C4-2B (cell line): ENCODE data around the gene ANO2.

Experiments used
- CTCF ChIP-seq: fragments of 450-650 bp; conservative IDR thresholded peaks from 2 replicates; pipeline ENCODE4 v1.5.1; 2017; ENCODE audit warnings: mild to moderate bottlenecking
- ZFX ChIP-seq: fragments of 450-650 bp; IDR thresholded peaks from 2 replicates; pipeline ENCODE4 v1.6.1; 2017

DNA sequence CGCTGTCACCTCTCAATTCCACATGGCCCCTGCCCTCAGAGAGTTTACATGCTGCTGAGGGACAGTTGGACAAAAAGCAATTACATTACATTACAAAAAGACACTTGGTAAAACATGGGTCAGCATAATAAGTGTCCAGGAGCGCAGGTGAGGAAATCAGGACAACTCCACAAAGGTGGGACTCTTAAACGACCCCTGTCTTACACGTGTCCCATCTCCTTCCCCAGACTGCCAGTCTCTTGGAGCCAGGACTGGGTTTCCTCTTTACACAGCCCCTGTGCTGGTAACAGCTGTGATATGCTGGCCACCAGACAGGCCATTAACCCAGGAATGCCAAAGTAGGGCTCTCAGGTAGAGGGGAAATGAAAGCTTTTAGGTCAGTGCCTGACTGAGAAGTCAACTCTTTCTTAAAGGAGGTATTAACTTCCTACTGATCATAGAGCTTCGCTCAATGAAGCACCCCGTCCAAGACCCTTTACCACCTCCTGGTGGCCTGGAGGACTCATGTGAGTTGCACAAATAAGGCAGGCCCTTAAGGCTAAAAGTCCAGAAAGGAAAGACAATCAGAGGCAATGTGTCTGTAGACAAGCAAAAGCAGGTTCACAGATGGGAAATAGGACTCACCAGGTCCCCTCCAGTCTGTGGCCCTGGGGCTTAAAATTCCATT, 55.5 kb downstream of the ANO2 start:
- TF ChIP-seq CTCF (peak; percentile 48), ZFX (no peak)
